ENCODE data around the gene PFDN4.
A peak's percentile ranks its signal among the peaks of the same experiment; 100 is the strongest.

The PFDN4 gene

DNA sequence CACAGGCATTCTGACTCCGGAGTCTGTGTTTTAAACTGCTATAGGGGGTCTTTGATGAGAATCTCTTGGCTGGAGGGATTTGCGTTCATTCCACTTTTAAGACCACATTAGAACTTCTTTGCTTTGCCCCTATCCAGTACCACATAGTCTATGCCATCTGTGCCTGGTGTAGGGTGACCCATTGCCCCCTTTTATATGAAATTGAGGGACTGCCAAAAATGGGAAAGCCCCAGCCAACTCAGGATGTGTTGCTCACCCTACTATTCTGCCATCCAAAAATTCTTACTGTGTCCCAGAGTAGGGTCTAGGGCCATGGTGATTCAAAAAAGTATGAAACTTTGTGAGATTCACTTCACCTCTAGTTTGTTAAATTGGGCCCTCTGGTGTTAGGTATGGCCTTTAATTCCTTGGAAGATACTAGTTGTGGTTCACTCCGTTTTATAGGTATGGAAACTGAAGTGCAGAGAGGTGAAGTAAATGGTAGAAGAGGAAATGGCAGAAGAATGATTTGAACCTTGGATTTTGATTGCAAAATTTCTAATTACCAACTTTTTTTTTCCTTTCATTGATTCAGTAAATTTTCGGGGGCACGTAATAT, 1.4 kb downstream of the PFDN4 start:
- Histone ChIP-seq H3K4me3 (ENCODE audit: low read depth, low read length) (peak overlapping the region; percentile 92), H3K36me3 (ENCODE audit: control insufficient read depth in 2 of 2, insufficient read depth in 1 of 2, low read length in 2 of 2) (peaks cover 0 to 13% of the 10 kb centered on the region in 2 experiments; a peak in 1 of 3 replicates), H3K9me3 (ENCODE audit: control insufficient read depth, insufficient read depth, low read depth, low read length) (no peaks in the 10 kb centered on the region), H3K4me1 (ENCODE audit: control insufficient read depth, insufficient read depth, low read length) (no peaks in the 10 kb centered on the region), H3K27ac (ENCODE audit: extremely low read depth, low read depth, low read length) (no peak overlapping the region)
- ChIA-PET CTCF (interaction anchor here (0.5 to 2.3 kb wide), 10 partner anchors 10 to 438 kb away, joined by 3 to 20 read pairs (median 5); no protein-coding TSS in a partner anchor), POLR2A (no interaction called here)
- TF ChIP-seq PRDM10 (tag by site-specific recombination; IDR thresholded peaks at IDR 0.05) = peak; percentile 26; the same call in 1 of the 2 replicates
- no peak for TF ChIP-seq ZNF530 (tag by site-specific recombination; IDR thresholded peaks at IDR 0.05; ENCODE audit: low read depth)

DNA sequence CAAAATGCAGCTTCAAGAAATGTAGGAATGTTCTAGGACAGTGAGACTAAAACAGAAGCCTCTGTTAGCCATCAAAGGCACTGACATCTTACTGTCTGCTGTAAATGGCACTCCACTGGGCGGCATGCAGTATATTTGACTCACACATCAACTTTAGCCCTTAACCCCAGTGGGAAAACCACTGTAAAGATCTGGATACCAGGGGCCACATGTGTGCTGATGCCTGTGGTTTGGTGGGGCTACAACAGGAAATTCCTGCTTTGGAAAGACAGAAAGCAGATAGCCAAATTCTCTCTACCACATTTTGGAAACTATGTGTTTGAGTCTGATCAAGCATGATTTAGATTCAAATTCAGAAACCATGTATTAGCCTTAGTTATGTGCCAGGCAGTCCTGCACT, 4.3 kb downstream of the PFDN4 start:
- H3K4me1 ChIP-seq (ENCODE audit: control insufficient read depth, insufficient read depth, low read length) = no peaks in the 10 kb centered on the region
- no peaks in the 10 kb centered on the region for H3K9me3 ChIP-seq (ENCODE audit: control insufficient read depth, insufficient read depth, low read depth, low read length)
- ChIA-PET CTCF (interaction anchor here (0.7 to 1.9 kb wide), 2 partner anchors 108 to 194 kb away, joined by 3 to 8 read pairs; no protein-coding TSS in a partner anchor), POLR2A (no interaction called here)
- H3K36me3 ChIP-seq (ENCODE audit: control insufficient read depth in 2 of 2, insufficient read depth in 1 of 2, low read length in 2 of 2) = peaks cover 5 to 38% of the 10 kb centered on the region in 2 experiments; a peak in 2 of 3 replicates
- H3K4me3 ChIP-seq (ENCODE audit: low read depth, low read length) = no peak overlapping the region
- no peak overlapping the region for H3K27ac ChIP-seq (ENCODE audit: extremely low read depth, low read depth, low read length)
- no peak for TF ChIP-seq ZBTB48 (tag by site-specific recombination; IDR thresholded peaks at IDR 0.05)
- no peak for TF ChIP-seq ZNF416 (tag by site-specific recombination; IDR thresholded peaks at IDR 0.05)
- no peak for TF ChIP-seq GLI2 (tag by site-specific recombination; IDR thresholded peaks at IDR 0.05; ENCODE audit: borderline replicate concordance, low read depth)
- no peak for TF ChIP-seq ZNF18 (tag by site-specific recombination; IDR thresholded peaks at IDR 0.05)
- TF ChIP-seq ZNF639 (tag by site-specific recombination; IDR thresholded peaks at IDR 0.05) = no peak
- no peak for TF ChIP-seq ZNF654 (tag by site-specific recombination; IDR thresholded peaks at IDR 0.05; ENCODE audit: low read depth)
- TF ChIP-seq ZBTB11 (tag by site-specific recombination; conservative IDR thresholded peaks at IDR 0.05; ENCODE audit: low read depth) = no peak
- no peak for TF ChIP-seq ZNF391 (tag by site-specific recombination; IDR thresholded peaks at IDR 0.05; ENCODE audit: borderline replicate concordance, low read depth)
- TF ChIP-seq ZNF239 (tag by site-specific recombination; IDR thresholded peaks at IDR 0.05) = no peak
- TF ChIP-seq GLI4 (tag by site-specific recombination; IDR thresholded peaks at IDR 0.05) = no peak
- TF ChIP-seq HOXD13 (CRISPR knock-in tag; IDR thresholded peaks at IDR 0.05; ENCODE audit: borderline replicate concordance) = no peak
- no peak for TF ChIP-seq KLF7 (tag by site-specific recombination; IDR thresholded peaks at IDR 0.05; ENCODE audit: borderline replicate concordance)
- TF ChIP-seq, protein P1, sequence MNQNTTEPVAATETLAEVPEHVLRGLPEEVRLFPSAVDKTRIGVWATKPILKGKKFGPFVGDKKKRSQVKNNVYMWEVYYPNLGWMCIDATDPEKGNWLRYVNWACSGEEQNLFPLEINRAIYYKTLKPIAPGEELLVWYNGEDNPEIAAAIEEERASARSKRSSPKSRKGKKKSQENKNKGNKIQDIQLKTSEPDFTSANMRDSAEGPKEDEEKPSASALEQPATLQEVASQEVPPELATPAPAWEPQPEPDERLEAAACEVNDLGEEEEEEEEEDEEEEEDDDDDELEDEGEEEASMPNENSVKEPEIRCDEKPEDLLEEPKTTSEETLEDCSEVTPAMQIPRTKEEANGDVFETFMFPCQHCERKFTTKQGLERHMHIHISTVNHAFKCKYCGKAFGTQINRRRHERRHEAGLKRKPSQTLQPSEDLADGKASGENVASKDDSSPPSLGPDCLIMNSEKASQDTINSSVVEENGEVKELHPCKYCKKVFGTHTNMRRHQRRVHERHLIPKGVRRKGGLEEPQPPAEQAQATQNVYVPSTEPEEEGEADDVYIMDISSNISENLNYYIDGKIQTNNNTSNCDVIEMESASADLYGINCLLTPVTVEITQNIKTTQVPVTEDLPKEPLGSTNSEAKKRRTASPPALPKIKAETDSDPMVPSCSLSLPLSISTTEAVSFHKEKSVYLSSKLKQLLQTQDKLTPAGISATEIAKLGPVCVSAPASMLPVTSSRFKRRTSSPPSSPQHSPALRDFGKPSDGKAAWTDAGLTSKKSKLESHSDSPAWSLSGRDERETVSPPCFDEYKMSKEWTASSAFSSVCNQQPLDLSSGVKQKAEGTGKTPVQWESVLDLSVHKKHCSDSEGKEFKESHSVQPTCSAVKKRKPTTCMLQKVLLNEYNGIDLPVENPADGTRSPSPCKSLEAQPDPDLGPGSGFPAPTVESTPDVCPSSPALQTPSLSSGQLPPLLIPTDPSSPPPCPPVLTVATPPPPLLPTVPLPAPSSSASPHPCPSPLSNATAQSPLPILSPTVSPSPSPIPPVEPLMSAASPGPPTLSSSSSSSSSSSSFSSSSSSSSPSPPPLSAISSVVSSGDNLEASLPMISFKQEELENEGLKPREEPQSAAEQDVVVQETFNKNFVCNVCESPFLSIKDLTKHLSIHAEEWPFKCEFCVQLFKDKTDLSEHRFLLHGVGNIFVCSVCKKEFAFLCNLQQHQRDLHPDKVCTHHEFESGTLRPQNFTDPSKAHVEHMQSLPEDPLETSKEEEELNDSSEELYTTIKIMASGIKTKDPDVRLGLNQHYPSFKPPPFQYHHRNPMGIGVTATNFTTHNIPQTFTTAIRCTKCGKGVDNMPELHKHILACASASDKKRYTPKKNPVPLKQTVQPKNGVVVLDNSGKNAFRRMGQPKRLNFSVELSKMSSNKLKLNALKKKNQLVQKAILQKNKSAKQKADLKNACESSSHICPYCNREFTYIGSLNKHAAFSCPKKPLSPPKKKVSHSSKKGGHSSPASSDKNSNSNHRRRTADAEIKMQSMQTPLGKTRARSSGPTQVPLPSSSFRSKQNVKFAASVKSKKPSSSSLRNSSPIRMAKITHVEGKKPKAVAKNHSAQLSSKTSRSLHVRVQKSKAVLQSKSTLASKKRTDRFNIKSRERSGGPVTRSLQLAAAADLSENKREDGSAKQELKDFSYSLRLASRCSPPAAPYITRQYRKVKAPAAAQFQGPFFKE (tag by site-specific recombination; IDR thresholded peaks at IDR 0.05; ENCODE audit: borderline replicate concordance) = no peak
- no peak for TF ChIP-seq ZNF24 (tag by site-specific recombination; IDR thresholded peaks at IDR 0.05)
- TF ChIP-seq SP3 (tag by site-specific recombination; IDR thresholded peaks at IDR 0.05) = no peak

All from HEK293 (cell line).